Mucosa of descending colon (tissue), 3 donors: ENCODE measurements around the gene P2RY14. TPM values are rescaled to one million over a fixed set of nuclear protein-coding genes. Genes with fewer than 3 reads are reported as not detected.

Source experiments
- ATAC-seq: fragments of 200-7000 bp; cut with Tn5 transposase; one replicate; pipeline ENCODE4 v1.9.1; 2020; ENCODE audit warnings: mild to moderate bottlenecking, moderate library complexity
- DNase-seq, 3 donors: peaks; one replicate each; pipeline ENCODE4 v3.0.0-alpha.2; 2020
- H3K36me3 ChIP-seq: fragments of 200-600 bp; one replicate; pipeline ENCODE4 v1.8.0; 2021; ENCODE audit warnings: low read depth, mild to moderate bottlenecking
- H3K4me1 ChIP-seq: fragments of 200-600 bp; one replicate; pipeline ENCODE4 v1.8.0; 2021; ENCODE audit warnings: low read depth, mild to moderate bottlenecking
- H3K4me3 ChIP-seq: fragments of 200-600 bp; one replicate; pipeline ENCODE4 v1.8.0; 2021; ENCODE audit warnings: mild to moderate bottlenecking
- H3K9me3 ChIP-seq: fragments of 200-600 bp; one replicate; pipeline ENCODE4 v1.8.0; 2021; ENCODE audit warnings: mild to moderate bottlenecking
- CTCF ChIP-seq: fragments of 200-600 bp; IDR thresholded peaks from one replicate; pipeline ENCODE4 v1.8.0; 2022; ENCODE audit warnings: antibody characterized with exemption, mild to moderate bottlenecking
- intact Hi-C, 2 donors: fragments of 100-400 bp; cut with DNase I in 1 of 2; cut with micrococcal nuclease in 1 of 2; formaldehyde crosslinking; loops; one replicate each; pipeline versions ENCODE4 v1.11.0 to v1.11.1; 2022; cut with DNase I, micrococcal nuclease
- total RNA-seq, 3 donors: library from RNA; stranded (reverse); fragmentation: NEBNext Ultra II Directional in 2 of 3; extraction: Animal tissue kit (Norgen Biotek cat#: 25700) in 2 of 3; gene quantifications; one replicate each; pipeline versions ENCODE4 v1.2.1 to v1.2.4, GENCODE V29; 2021 to 2023
- donor health status: DM: no; HTN: no; CAD: no; lungs with moderate emphysema.
- donor health status: DM: no; HTN: no; CAD: no.
- donor health status: DM: no; HTN: yes; CAD: no.

Gene P2RY14
- total RNA-seq, 3 donors from 2014 or later, result 3.9 to 18.2 (median 4.4) TPM

- no peaks in the 10 kb centered on the region for H3K4me1 ChIP-seq
- no peak overlapping the region for H3K4me3 ChIP-seq
- no peaks in the 10 kb centered on the region for H3K9me3 ChIP-seq
- intact Hi-C loops, result no loop called here
- ATAC-seq (no peak), DNase-seq (no peak)
- TF ChIP-seq CTCF, result no peak
- no peaks in the 10 kb centered on the region for H3K36me3 ChIP-seq
These were observed 61.4 kb downstream of the P2RY14 start for GRCh38 chr3:151216641-151217607.

GRCh38 chr3:151214459-151214858 is 63.9 kb downstream of the P2RY14 start:
- DNase-seq, result no peak
- intact Hi-C loops, result no loop called here
- H3K36me3 ChIP-seq, result no peaks in the 10 kb centered on the region
- no peak overlapping the region for H3K4me3 ChIP-seq
- no peaks in the 10 kb centered on the region for H3K4me1 ChIP-seq
- H3K9me3 ChIP-seq, result no peaks in the 10 kb centered on the region
- ATAC-seq, result no peak
- no peak for TF ChIP-seq CTCF

- no peaks in the 10 kb centered on the region for H3K4me1 ChIP-seq
These were observed 64.5 kb downstream of the P2RY14 start for GRCh38 chr3:151213881-151214280.

GRCh38 chr3:151213151-151213550 is 65.2 kb downstream of the P2RY14 start:
- H3K9me3 ChIP-seq, result no peaks in the 10 kb centered on the region
- no peak for DNase-seq
- intact Hi-C loops, result no loop called here
- no peaks in the 10 kb centered on the region for H3K4me1 ChIP-seq
- H3K4me3 ChIP-seq, result no peak overlapping the region
- TF ChIP-seq CTCF, result no peak
- ATAC-seq, result no peak
- H3K36me3 ChIP-seq, result no peaks in the 10 kb centered on the region

More at GRCh38 chr3:151213881-151214280, 64.5 kb downstream of the P2RY14 start:
- TF ChIP-seq CTCF, result no peak
- H3K9me3 ChIP-seq, result no peaks in the 10 kb centered on the region
- intact Hi-C loops, result no loop called here
- no peak for ATAC-seq
- no peaks in the 10 kb centered on the region for H3K36me3 ChIP-seq
- H3K4me3 ChIP-seq, result no peak overlapping the region
- DNase-seq, result no peak

GRCh38 chr3:151210676-151211381 is 67.5 kb downstream of the P2RY14 start:
- intact Hi-C loops, result no loop called here
- no peak overlapping the region for H3K4me3 ChIP-seq
- no peaks in the 10 kb centered on the region for H3K9me3 ChIP-seq
- DNase-seq (peak in 2 of 3 donors; percentile 43 to 53), ATAC-seq (peak; percentile 95)
- H3K4me1 ChIP-seq, result no peaks in the 10 kb centered on the region
- no peak for TF ChIP-seq CTCF
- H3K36me3 ChIP-seq, result no peaks in the 10 kb centered on the region
